GM19395 (cell line): ENCODE data around the gene EBLN2.

Experiments
- ATAC-seq: cut with Tn5 transposase; IDR thresholded peaks from one replicate; pipeline ENCODE4 v1.9.1; 2021; ENCODE audit warnings: mild to moderate bottlenecking, moderate library complexity; ENCODE audit not compliant: unreplicated experiment

The EBLN2 gene

DNA sequence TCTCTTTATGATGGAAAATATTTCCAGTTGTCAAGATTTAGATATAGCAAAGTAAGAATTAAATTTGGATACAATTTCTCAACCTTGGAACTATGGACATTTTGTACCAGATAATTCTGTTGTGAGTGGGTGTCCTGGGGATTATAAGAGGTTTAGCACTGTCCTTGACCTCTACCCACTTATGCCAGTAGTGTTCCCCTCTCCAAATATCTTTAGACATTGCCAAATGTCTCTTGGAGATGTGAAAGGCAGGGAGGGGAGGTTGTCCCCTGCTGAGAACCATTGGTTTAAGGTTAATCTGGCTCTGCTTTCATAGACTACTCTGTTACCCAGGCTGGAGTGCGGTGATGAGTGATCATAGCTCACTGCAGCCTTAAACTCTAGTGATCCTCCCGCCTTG is at the start of gene EBLN2:
Gene EBLN2 (plus strand): TSS at position 244 of the 400 bp plus-strand sequence. CDS start 423 bp downstream, outside the sequence.
- ATAC-seq: no peak

DNA sequence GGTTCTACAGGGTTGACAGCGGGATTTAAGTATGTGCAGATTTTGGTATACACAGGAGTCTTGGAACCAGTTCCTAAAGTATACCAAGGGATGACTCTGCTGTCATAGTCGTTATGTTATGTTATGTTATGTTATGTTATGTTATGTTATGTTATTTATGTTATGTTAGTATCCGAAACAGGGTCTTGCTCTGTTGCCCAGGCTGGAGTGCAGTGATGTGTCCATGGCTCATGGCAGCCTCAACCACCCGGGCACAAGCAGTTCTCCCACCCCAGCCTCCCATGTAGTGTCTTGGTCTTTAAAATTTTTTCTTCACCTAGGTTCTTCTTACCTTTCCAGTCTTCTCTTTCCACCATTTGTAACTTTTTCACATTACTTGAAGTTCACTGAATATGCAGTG is 43.2 kb upstream of the EBLN2 start:
- ATAC-seq: no peak

GRCh38 chr3:73018790-73019441 is 42.5 kb upstream of the EBLN2 start:
- ATAC-seq: no peak

GRCh38 chr3:73021301-73021835 is 40.1 kb upstream of the EBLN2 start:
- ATAC-seq: no peak

- ATAC-seq: no peak
Observed at GRCh38 chr3:73024836-73025235, 36.6 kb upstream of the EBLN2 start.

- no peak for ATAC-seq
Observed at GRCh38 chr3:73026111-73026759, 35.2 kb upstream of the EBLN2 start.

DNA sequence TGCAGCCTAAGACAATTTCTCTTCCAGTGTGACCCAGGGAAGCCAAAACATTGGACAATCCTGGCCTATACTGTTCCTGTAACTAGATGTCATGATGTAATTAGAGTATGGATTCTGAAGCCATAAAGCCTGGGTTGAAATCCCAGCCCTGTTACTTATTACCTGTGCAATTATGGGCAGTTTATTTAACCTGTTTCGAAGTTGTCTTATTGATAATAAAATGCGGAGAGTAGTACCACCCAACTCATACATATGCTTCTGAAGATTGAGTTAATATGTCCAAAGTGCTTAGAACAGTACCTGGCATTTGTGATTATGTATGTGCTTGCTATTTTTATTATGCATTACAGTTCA is 34.7 kb upstream of the EBLN2 start:
- no peak for ATAC-seq

DNA sequence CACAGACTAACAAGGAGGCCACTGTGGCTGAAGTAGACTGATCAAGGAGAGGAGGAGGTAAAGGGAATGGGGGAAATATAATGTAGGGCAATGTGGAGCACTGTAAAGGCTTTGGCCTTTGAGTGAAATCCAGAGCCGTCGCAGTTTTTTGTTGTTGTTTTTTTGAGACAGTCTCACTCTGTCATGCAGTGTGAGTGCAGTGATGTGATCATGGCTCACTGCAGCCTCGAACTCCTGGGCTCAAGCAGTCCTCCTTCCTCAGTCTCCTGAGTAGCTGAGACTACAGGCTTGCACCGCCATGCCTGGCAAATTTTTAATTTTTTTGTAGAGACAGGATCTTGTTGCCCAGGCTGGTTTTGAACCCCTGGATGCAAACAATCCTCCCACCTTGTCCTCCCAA is 32.7 kb upstream of the EBLN2 start:
- ATAC-seq: no peak

GRCh38 chr3:73029321-73029796 is 32.1 kb upstream of the EBLN2 start:
- no peak for ATAC-seq

GRCh38 chr3:73030073-73030597 is 31.3 kb upstream of the EBLN2 start:
- ATAC-seq: no peak

GRCh38 chr3:73031573-73032103 is 29.8 kb upstream of the EBLN2 start:
- no peak for ATAC-seq

DNA sequence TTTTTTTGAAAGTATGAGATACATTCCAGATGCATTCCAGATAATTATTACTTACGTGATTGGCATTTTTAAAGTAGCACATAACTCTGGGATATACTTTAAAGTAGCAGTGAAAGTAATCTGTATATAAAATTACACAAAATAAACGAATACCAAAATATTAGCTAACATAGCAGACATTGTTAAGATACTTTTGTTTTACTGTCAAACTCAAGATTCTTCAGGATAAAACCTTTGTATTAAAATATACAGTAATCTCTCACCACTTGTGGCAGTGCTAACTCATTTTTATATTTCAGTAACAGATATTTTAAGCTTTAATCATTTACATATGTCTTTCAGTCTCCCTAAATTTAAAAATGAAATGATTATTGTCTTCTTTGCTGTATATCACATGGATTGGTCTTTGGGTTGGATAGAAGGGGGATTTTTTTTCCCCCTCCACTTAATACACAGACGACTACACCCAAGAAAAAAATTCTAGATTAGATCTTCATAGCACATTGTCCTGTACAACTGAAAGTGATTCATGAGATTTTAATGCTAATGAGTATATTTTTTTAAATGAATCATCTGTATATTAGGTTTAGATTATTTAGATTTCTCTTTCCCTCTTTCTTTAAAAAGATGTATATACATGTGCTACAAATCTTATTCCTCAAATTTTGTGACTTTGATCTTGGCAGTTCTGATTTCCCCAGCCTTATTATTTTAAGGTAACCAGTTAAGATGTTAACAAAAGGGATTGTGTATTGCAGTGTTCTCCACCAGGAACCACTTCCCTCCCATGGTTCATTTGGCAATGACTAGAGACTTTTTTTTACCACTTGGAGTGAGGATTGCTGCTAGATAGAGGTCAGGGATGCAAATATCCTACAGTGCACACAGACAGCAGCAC is 24.5 kb upstream of the EBLN2 start:
- ATAC-seq: no peak

- ATAC-seq: no peak
Observed at GRCh38 chr3:73041537-73041936, 19.9 kb upstream of the EBLN2 start.

- no peak for ATAC-seq
Observed at GRCh38 chr3:73043414-73043813, 18.0 kb upstream of the EBLN2 start.

DNA sequence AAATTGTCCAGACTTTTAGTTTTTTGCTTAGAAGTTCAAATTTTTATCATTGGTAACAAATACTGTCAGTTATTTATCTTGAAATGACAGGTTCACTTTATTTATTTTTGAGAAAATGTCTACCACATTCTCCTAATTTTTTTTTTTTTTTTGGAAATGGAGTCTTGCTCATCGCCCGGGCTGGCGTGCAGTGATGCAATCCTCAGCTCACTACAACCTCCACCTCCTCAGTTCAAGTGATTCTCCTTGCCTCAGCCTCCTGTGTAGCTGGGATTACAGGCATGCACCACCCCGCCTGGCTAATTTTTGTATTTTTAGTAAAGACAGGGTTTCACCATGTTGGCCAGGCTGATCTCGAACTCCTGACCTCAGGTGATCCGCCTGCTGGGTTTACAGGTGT is 16.1 kb upstream of the EBLN2 start:
- no peak for ATAC-seq

DNA sequence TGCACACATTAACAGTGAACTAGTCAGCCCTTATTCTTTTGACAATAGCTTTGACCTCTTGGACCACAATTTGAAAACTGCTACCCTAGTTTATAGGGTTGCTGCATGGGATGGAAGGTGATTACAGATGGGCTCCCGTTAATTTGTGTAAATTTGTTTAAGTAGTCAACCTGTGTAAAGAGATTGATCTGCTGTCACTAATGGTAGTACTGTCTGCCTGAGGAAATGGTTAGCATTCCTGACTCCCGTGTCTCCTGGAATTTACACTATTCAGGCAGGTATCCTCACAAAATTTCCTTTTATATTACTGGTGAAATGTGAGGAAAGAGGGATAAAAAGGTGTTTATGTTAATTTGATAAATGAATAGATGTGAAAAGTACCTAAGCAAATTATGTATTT is 15.3 kb upstream of the EBLN2 start:
- ATAC-seq: no peak

GRCh38 chr3:73049319-73049718 is 12.1 kb upstream of the EBLN2 start:
- no peak for ATAC-seq

GRCh38 chr3:73052857-73053256 is 8.6 kb upstream of the EBLN2 start:
- no peak for ATAC-seq

DNA sequence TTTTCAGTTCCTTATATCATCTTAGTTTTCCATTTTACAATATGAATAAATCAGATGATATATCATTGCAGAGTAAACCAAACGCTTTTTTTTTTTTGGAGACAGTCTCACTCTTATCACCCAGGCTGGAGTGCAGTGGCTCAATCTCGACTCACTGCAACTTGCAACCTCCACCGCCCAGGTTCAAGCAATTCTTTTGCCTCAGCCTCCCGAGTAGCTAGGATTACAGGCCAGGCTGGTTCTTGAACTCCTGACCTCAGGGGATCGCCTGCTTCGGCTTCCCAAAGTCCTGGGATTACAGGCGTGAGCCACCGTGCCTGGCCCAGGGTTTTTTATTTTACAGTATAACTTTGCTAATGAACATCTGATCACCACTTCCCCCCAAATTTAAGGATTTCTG is 5.9 kb upstream of the EBLN2 start:
- ATAC-seq: no peak

DNA sequence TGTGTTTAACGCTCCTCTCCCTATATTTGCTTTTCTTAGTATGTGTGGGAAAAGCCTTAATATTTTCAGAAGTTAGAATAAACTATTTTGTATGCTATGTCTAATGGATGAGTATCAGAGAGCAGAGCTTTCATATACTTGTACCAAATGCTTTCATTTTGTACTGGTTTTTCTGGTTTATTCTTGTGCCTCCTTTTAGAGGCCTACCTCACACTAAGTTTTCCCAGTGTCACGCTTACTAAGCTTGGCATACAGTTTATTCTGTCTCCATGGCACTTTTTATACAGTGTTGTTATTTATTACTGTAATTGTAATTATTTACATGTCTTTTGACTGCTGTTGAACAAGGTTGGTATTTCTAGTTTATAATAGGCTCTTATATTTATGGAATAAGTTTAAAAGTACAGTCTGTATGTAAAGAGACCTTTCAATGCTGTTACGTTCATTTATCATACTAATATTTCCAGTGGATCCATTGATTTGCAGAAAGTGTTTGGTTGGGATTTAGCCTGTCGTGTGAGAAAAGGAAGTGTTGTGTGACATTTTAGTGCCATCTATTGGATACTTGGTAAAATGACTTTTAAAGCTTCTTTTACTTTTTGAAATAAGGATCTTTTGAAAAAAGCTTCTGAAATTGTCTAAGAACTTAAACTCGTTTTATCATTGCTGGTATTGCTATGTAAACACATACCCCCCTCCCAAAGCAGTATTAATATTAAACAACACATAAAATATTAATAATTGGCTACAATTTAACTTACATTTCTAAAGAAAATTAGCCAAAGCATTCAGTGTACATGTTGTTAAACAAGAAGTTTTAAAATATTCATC is 5.2 kb upstream of the EBLN2 start:
- ATAC-seq: no peak
